Adrenal gland (tissue), 12 donors: ENCODE measurements around the gene MBOAT1. TPM values are rescaled to one million over a fixed set of nuclear protein-coding genes. Genes with fewer than 3 reads are reported as not detected.
"Not testable (repeated sequence)": the region's sequence is repeated elsewhere in the genome, so short reads cannot be mapped to it uniquely, and the experiment has no call there.

Source experiments
- DNase-seq, 7 donors: peaks; one replicate each; pipeline ENCODE4 v3.0.0-alpha.2; 2019 to 2020
- H3K27ac ChIP-seq, 5 donors: fragments of 200-600 bp; sonication (generic) in 4 of 5; 1 replicate in 3 of 5; 2 replicates in 2 of 5; pipeline versions ENCODE4 v1.5.1 to v1.8.0; 2016 to 2020; ENCODE audit warnings: mild to moderate bottlenecking in 1 of 5
- H3K27me3 ChIP-seq: fragments of 200-600 bp; 2 replicates; pipeline ENCODE4 v1.8.0; 2021
- H3K36me3 ChIP-seq, 2 donors: fragments of 200-600 bp; replicated peaks in 1 of 2; 1 replicate in 1 of 2; 2 replicates in 1 of 2; pipeline versions ENCODE4 v1.5.1 to v1.8.0; 2018 to 2022
- H3K4me1 ChIP-seq, 2 donors: fragments of 200-600 bp; replicated peaks in 1 of 2; 1 replicate in 1 of 2; 2 replicates in 1 of 2; pipeline versions ENCODE4 v1.5.1 to v1.8.0; 2018 to 2021
- H3K4me3 ChIP-seq, 4 donors: fragments of 200-600 bp; sonication (generic) in 3 of 4; one replicate each; pipeline ENCODE4 v1.5.1; 2016 to 2018
- H3K9me3 ChIP-seq, 3 donors: fragments of 200-600 bp; sonication (generic) in 1 of 3; replicated peaks in 1 of 3; 1 replicate in 2 of 3; 2 replicates in 1 of 3; pipeline versions ENCODE4 v1.5.1 to v1.8.0; 2016 to 2021
- CTCF ChIP-seq, 6 experiments: fragments of 450-650 bp in 4 of 6; fragments of 200-600 bp in 2 of 6; sonication (generic) in 1 of 6; IDR thresholded peaks; 1 replicate in 5 of 6; 2 replicates in 1 of 6; pipeline versions ENCODE4 v1.5.1 to v1.8.0; 2016 to 2021; ENCODE audit warnings: antibody characterized with exemption in 6 of 6, mild to moderate bottlenecking in 2 of 6, moderate library complexity in 1 of 6
- POLR2A ChIP-seq, 2 donors: fragments of 450-650 bp; IDR thresholded peaks; one replicate each; pipeline ENCODE4 v1.6.1; 2017; ENCODE audit warnings: antibody characterized with exemption in 2 of 2, mild to moderate bottlenecking in 2 of 2, moderate library complexity in 1 of 2
- WGBS, 4 donors: extraction: QIAGEN DNeasy Blood & Tissue Kit in 2 of 4; methylation state at CpG; one replicate each; pipeline versions ENCODE4 v1.1.5 to v1.1.7; 2013 to 2017; 5-methylcytosine and 5-hydroxymethylcytosine counted together
- intact Hi-C, 2 donors: fragments of 100-400 bp; cut with DNase I; formaldehyde crosslinking; loops; one replicate each; pipeline versions ENCODE4 v1.14.1 to v1.15.0; 2022 to 2023
- polyA plus RNA-seq, 3 donors: library from polyadenylated mRNA; stranded (reverse); fragments of 200-250 nt in 2 of 3; fragments of 350-450 nt in 1 of 3; fragmentation: Illumina TruSeq in 1 of 3; extraction: RNeasy Lipid Tissue Mini Kit (QIAGEN cat#74804) in 1 of 3; gene quantifications; one replicate each; pipeline ENCODE4 v1.2.3, GENCODE V29; 2013 to 2014
- total RNA-seq, 9 donors: library from RNA; depleted of rRNA in 4 of 9; stranded (reverse); fragments of >200 nt in 4 of 9; fragments of 120-200 nt in 1 of 9; fragmentation: NEBNext Ultra II Directional in 1 of 9; extraction: Animal tissue kit (Norgen Biotek cat#: 25700) in 1 of 9; gene quantifications; one replicate each; pipeline versions ENCODE4 v1.1.0 to v1.2.4, GENCODE V29; 2013 to 2023
- donor health status: healthy with polysubstance abuse.
- donor health status: Bipolar disorder and iron deficiency.
- donor health status: DM: yes; HTN: yes; CAD: no.
- donor health status: DM: no; HTN: no; CAD: no.
- donor health status: DM: no; HTN: no; CAD: no.
- donor health status: DM: yes; HTN: yes; CAD: no.

The MBOAT1 gene
- total and polyA plus RNA-seq, 12 donors, result 1.5 to 18.9 (median 7.4) TPM

DNA sequence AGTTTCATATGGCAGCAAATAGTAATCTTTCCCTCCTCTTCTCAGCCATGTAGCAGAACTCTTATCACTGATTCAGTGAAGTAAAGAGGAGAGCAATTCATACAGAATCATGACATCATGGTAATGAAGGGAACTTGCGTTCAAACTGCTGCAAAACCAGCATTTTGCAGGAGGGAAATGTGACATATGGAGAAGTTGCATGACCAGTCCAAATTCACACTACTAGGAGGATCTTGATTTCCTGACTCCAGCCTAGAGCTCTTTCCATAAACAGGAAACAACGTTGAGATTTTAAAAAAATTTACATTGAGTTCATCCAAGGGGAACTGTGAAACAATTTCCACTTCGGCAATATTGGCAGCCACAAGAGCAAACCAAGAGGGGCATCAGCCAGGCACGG lies 63.8 kb downstream of the MBOAT1 start:
- no peaks in the 10 kb centered on the region for H3K4me1 ChIP-seq
- H3K27me3 ChIP-seq, result no peaks in the 10 kb centered on the region
- no peak for DNase-seq
- no peaks in the 10 kb centered on the region for H3K36me3 ChIP-seq
- H3K9me3 ChIP-seq, result no peaks in the 10 kb centered on the region
- intact Hi-C loops, result no loop called here
- no peak overlapping the region for H3K4me3 ChIP-seq
- no peak for TF ChIP-seq POLR2A (IDR thresholded peaks at IDR 0.05)
- TF ChIP-seq CTCF (IDR thresholded peaks at IDR 0.05), result no peak
- no peak overlapping the region for H3K27ac ChIP-seq
- WGBS, 4 donors, result 69 to 79% (median 76%) methylated on average over 4 of the region's 4 CpGs

GRCh38 chr6:20147469-20147868 lies 64.8 kb downstream of the MBOAT1 start:
- Histone ChIP-seq H3K4me1 (no peaks in the 10 kb centered on the region), H3K27ac (no peak overlapping the region), H3K4me3 (no peak overlapping the region), H3K9me3 (no peaks in the 10 kb centered on the region), H3K36me3 (no peaks in the 10 kb centered on the region), H3K27me3 (no peaks in the 10 kb centered on the region)
- WGBS, 4 donors, result 83 to 92% (median 89%) methylated on average over 4 of the region's 4 CpGs
- DNase-seq, result no peak
- intact Hi-C loops, result no loop called here
- TF ChIP-seq CTCF (IDR thresholded peaks at IDR 0.05) (no peak), POLR2A (IDR thresholded peaks at IDR 0.05) (no peak)

DNA sequence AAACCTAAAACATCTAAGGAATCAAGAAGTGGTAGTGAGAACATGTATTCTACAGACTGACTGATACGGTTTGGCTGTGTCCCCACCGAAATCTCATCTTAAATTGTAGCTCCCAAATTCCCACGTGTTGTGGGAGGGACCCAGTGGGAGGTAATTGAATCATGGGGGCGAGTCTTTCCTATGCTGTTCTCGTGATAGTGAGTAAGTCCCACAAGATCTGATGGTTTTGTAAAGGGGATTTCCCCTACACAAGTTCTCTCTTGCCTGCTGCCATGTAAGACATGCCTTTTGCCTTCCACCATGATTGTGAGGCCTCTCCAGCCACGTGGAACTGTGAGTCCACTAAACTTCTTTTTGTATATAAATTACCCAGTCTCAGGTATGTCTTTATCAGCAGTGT lies 65.4 kb downstream of the MBOAT1 start:
- H3K4me1 ChIP-seq, H3K27ac ChIP-seq, H3K4me3 ChIP-seq, intact Hi-C loops, H3K9me3 ChIP-seq, DNase-seq, H3K36me3 ChIP-seq, H3K27me3 ChIP-seq: not testable (repeated sequence)
- 93 to 95% (median 94%) methylated on average over 6 of the region's 6 CpGs for WGBS, 4 donors

- no peak for DNase-seq
- intact Hi-C loops, result no loop called here
- no peaks in the 10 kb centered on the region for H3K4me1 ChIP-seq
- no peak overlapping the region for H3K27ac ChIP-seq
- 93 to 98% (median 96%) methylated on average over 2 of the region's 2 CpGs for whole genome bisulfite sequencing, 4 donors
- H3K9me3 ChIP-seq, result no peaks in the 10 kb centered on the region
- TF ChIP-seq POLR2A (IDR thresholded peaks at IDR 0.05) (no peak), CTCF (IDR thresholded peaks at IDR 0.05) (no peak)
- H3K27me3 ChIP-seq, result no peaks in the 10 kb centered on the region
- no peak overlapping the region for H3K4me3 ChIP-seq
- H3K36me3 ChIP-seq, result no peaks in the 10 kb centered on the region
Observed at GRCh38 chr6:20146291-20146690, 66.0 kb downstream of the MBOAT1 start.

DNA sequence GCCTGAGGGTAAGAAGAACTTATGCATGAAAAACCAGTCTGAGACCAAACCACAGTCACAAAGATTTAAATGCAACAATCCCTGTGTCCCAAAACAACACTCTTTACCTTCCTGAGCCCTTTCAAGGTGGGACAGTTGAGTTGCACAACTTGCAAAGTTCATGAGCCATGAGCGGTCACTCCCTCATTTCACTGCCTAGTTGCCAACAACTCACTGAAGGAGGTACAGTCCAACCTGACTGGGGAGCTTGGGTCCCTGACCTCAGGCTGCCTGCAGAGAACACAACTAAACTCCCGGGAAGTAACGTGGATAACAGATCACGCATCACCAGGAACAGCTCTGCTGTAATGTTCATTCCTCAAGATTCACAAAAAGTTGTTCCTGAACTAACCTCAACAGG lies 69.4 kb downstream of the MBOAT1 start:
- TF ChIP-seq CTCF (IDR thresholded peaks at IDR 0.05), result no peak
- no peak for TF ChIP-seq POLR2A (IDR thresholded peaks at IDR 0.05)
- intact Hi-C loops, result no loop called here
- no peak overlapping the region for H3K27ac ChIP-seq
- no peaks in the 10 kb centered on the region for H3K27me3 ChIP-seq
- H3K4me3 ChIP-seq, result no peak overlapping the region
- H3K9me3 ChIP-seq, result no peaks in the 10 kb centered on the region
- DNase-seq, result no peak
- H3K4me1 ChIP-seq, result no peaks in the 10 kb centered on the region
- WGBS, 4 donors, result 94 to 99% (median 98%) methylated on average over 4 of the region's 4 CpGs
- no peaks in the 10 kb centered on the region for H3K36me3 ChIP-seq
